Mammary epithelial cell (primary cell): ENCODE results near the gene AHCYL1.

Experiments used
- CTCF ChIP-seq, 2 donors: IDR thresholded peaks in 1 of 2; conservative IDR thresholded peaks in 1 of 2; 2 replicates each; pipeline ENCODE4 v1.5.1; 2011 to 2012; ENCODE audit warnings: inconsistent platforms in 2 of 2, low read length in 2 of 2, mild to moderate bottlenecking in 2 of 2, control low read depth in 1 of 2, low read depth in 1 of 2; ENCODE audit not compliant: insufficient read depth in 1 of 2; ENCODE audit errors: extremely low read depth in 1 of 2
- EZH2 ChIP-seq: IDR thresholded peaks from 2 replicates; pipeline ENCODE4 v1.6.1; 2012; ENCODE audit warnings: low read length, inconsistent platforms, borderline replicate concordance

GRCh38 chr1:110034451-110035235 is 50.1 kb downstream of the AHCYL1 start, which contains the start of gene STRIP1:
- no peak for TF ChIP-seq CTCF (conservative IDR thresholded peaks at IDR 0.05 in 1 of 2, IDR thresholded peaks at IDR 0.05 in 1 of 2; ENCODE audit: extremely low read depth in 1 of 2, insufficient read depth in 1 of 2, low read depth in 1 of 2, low read length in 2 of 2)
- no peak for TF ChIP-seq EZH2
